WTC11 (cell line): ENCODE measurements around the gene HSPA4.

ENCODE experiments used
- NR3C1 ChIP-seq: sonication (generic); formaldehyde crosslinking; conservative IDR thresholded peaks from 2 replicates; pipeline ENCODE4 v1.8.1; 2023; ENCODE audit warnings: low read depth, mild to moderate bottlenecking, missing genetic modification reagents
- ZBTB21 ChIP-seq: sonication (generic); formaldehyde crosslinking; IDR thresholded peaks from 2 replicates; pipeline ENCODE4 v1.8.1; 2023; ENCODE audit warnings: mild to moderate bottlenecking, missing genetic modification reagents, borderline replicate concordance
- TF ChIP-seq, protein P1 (sequence below): sonication (generic); formaldehyde crosslinking; IDR thresholded peaks from 2 replicates; pipeline ENCODE4 v1.8.1; 2022; ENCODE audit warnings: low read depth, mild to moderate bottlenecking, moderate library complexity, missing genetic modification reagents, borderline replicate concordance
- TF ChIP-seq, protein P2 (sequence below): fragments of 200-600 bp; IDR thresholded peaks from 2 replicates; pipeline ENCODE4 v1.8.0; 2022; ENCODE audit warnings: antibody characterized with exemption
- TF ChIP-seq, protein P3 (sequence below): sonication (generic); formaldehyde crosslinking; IDR thresholded peaks from 2 replicates; pipeline ENCODE4 v1.8.1; 2023; ENCODE audit warnings: mild to moderate bottlenecking, missing genetic modification reagents, moderate library complexity
- TF ChIP-seq, protein P4 (sequence below): sonication (generic); formaldehyde crosslinking; IDR thresholded peaks from 2 replicates; pipeline ENCODE4 v1.8.1; 2023; ENCODE audit warnings: mild to moderate bottlenecking, moderate library complexity, missing genetic modification reagents
- TF ChIP-seq, protein P5 (sequence below): sonication (generic); formaldehyde crosslinking; conservative IDR thresholded peaks from 2 replicates; pipeline ENCODE4 v1.8.1; 2022; ENCODE audit warnings: mild to moderate bottlenecking, missing genetic modification reagents

DNA sequence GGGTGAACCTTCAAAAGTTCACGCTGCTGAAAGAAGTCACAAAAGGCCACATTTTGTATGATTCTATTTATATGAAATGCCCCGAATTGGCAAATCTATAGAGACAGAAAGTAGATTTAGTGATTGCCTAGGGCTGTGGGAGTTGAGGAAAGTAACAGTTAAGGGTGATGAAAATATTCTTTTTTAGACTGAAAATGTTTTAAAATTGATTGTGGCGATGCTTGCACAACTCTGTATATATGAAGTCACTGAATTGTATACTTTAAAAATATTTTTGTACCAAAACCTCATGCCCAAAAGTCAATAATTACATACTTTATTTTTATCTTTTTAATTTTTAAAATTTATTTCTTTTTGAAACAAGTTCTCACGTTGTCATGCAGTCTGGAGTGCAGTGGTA lies 30.3 kb downstream of the HSPA4 start:
- no peak for TF ChIP-seq NR3C1 (CRISPR knock-in tag)
- no peak for TF ChIP-seq ZBTB21 (CRISPR knock-in tag)
- TF ChIP-seq, protein P1, sequence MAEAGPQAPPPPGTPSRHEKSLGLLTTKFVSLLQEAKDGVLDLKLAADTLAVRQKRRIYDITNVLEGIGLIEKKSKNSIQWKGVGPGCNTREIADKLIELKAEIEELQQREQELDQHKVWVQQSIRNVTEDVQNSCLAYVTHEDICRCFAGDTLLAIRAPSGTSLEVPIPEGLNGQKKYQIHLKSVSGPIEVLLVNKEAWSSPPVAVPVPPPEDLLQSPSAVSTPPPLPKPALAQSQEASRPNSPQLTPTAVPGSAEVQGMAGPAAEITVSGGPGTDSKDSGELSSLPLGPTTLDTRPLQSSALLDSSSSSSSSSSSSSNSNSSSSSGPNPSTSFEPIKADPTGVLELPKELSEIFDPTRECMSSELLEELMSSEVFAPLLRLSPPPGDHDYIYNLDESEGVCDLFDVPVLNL (CRISPR knock-in tag): no peak
- TF ChIP-seq, protein P2, sequence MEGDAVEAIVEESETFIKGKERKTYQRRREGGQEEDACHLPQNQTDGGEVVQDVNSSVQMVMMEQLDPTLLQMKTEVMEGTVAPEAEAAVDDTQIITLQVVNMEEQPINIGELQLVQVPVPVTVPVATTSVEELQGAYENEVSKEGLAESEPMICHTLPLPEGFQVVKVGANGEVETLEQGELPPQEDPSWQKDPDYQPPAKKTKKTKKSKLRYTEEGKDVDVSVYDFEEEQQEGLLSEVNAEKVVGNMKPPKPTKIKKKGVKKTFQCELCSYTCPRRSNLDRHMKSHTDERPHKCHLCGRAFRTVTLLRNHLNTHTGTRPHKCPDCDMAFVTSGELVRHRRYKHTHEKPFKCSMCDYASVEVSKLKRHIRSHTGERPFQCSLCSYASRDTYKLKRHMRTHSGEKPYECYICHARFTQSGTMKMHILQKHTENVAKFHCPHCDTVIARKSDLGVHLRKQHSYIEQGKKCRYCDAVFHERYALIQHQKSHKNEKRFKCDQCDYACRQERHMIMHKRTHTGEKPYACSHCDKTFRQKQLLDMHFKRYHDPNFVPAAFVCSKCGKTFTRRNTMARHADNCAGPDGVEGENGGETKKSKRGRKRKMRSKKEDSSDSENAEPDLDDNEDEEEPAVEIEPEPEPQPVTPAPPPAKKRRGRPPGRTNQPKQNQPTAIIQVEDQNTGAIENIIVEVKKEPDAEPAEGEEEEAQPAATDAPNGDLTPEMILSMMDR: no peak
- TF ChIP-seq, protein P3, sequence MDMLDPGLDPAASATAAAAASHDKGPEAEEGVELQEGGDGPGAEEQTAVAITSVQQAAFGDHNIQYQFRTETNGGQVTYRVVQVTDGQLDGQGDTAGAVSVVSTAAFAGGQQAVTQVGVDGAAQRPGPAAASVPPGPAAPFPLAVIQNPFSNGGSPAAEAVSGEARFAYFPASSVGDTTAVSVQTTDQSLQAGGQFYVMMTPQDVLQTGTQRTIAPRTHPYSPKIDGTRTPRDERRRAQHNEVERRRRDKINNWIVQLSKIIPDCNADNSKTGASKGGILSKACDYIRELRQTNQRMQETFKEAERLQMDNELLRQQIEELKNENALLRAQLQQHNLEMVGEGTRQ: no peak
- TF ChIP-seq, protein P4, sequence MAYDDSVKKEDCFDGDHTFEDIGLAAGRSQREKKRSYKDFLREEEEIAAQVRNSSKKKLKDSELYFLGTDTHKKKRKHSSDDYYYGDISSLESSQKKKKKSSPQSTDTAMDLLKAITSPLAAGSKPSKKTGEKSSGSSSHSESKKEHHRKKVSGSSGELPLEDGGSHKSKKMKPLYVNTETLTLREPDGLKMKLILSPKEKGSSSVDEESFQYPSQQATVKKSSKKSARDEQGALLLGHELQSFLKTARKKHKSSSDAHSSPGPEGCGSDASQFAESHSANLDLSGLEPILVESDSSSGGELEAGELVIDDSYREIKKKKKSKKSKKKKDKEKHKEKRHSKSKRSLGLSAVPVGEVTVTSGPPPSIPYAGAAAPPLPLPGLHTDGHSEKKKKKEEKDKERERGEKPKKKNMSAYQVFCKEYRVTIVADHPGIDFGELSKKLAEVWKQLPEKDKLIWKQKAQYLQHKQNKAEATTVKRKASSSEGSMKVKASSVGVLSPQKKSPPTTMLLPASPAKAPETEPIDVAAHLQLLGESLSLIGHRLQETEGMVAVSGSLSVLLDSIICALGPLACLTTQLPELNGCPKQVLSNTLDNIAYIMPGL (CRISPR knock-in tag): no peak
- TF ChIP-seq, protein P5, sequence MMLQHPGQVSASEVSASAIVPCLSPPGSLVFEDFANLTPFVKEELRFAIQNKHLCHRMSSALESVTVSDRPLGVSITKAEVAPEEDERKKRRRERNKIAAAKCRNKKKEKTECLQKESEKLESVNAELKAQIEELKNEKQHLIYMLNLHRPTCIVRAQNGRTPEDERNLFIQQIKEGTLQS (CRISPR knock-in tag): no peak
